OCI-LY7 (cell line): Measurements from ENCODE around the gene SEPTIN12. TPM values are rescaled to one million over a fixed set of nuclear protein-coding genes. Genes with fewer than 3 reads are reported as not detected.
A peak's percentile ranks its signal among the peaks of the same experiment; 100 is the strongest.

Experiments
- BruUV-seq: library from RNA; stranded (reverse); fragments of 400-500 nt; replicated peaks from 2 replicates; lab custom pipeline; 2021; lab: Mats Ljungman, UMichigan
- CTCF ChIA-PET: fragments of 300-600 bp; sonication (Branson Sonifier 250); formaldehyde crosslinking; loops from one replicate; lab custom pipeline; 2022; ENCODE audit warnings: antibody characterized with exemption; ENCODE audit not compliant: unreplicated experiment; lab: Charles Lee
- POLR2A ChIA-PET: fragments of 300-600 bp; sonication (Branson Sonifier 250); formaldehyde crosslinking; loops from one replicate; lab custom pipeline; 2022; ENCODE audit warnings: antibody characterized with exemption; lab: Charles Lee
- DNase-seq: peaks from one replicate; pipeline ENCODE4 v3.0.0-alpha.2; 2015; ENCODE audit warnings: low spot score
- H2AFZ ChIP-seq: fragments of 200-600 bp; sonication (generic), shearing (Covaris generic); 2 replicates; pipeline ENCODE4 v1.6.1; 2014; ENCODE audit warnings: mild to moderate bottlenecking, antibody characterized with exemption, low read length, moderate library complexity
- H3K27ac ChIP-seq: fragments of 200-600 bp; sonication (generic); 2 replicates; pipeline ENCODE4 v1.5.1; 2014; ENCODE audit warnings: mixed run types, low read depth, mild to moderate bottlenecking, moderate library complexity, low read length, inconsistent platforms; ENCODE audit not compliant: poor library complexity, severe bottlenecking
- H3K36me3 ChIP-seq: fragments of 200-600 bp; sonication (generic); 2 replicates; pipeline ENCODE4 v1.6.1; 2014; ENCODE audit warnings: mild to moderate bottlenecking, antibody characterized with exemption, low read length, moderate library complexity, mixed read lengths; ENCODE audit not compliant: insufficient read depth
- H3K4me1 ChIP-seq: fragments of 200-600 bp; sonication (generic); 2 replicates; pipeline ENCODE4 v1.5.1; 2014; ENCODE audit warnings: mild to moderate bottlenecking, low read length; ENCODE audit not compliant: insufficient read depth, poor library complexity, severe bottlenecking
- H3K4me2 ChIP-seq: fragments of 200-600 bp; sonication (generic); 2 replicates; pipeline ENCODE4 v1.6.1; 2014; ENCODE audit warnings: mild to moderate bottlenecking, low read length
- H3K4me3 ChIP-seq: fragments of 200-600 bp; sonication (generic); 2 replicates; pipeline ENCODE4 v1.5.1; 2014; ENCODE audit warnings: mild to moderate bottlenecking, low read depth, low read length; ENCODE audit not compliant: poor library complexity, severe bottlenecking
- H3K79me2 ChIP-seq: fragments of 200-600 bp; sonication (generic); 2 replicates; pipeline ENCODE4 v1.6.1; 2016; ENCODE audit warnings: low read depth, mild to moderate bottlenecking, low read length, moderate library complexity, mixed read lengths; ENCODE audit not compliant: insufficient read depth
- H3K9me2 ChIP-seq: fragments of 200-600 bp; sonication (generic); 2 replicates; pipeline ENCODE4 v1.6.1; 2016; ENCODE audit warnings: mild to moderate bottlenecking, low read length, mixed read lengths; ENCODE audit not compliant: insufficient read depth
- H3K9me3 ChIP-seq: fragments of 200-600 bp; sonication (generic); 2 replicates; pipeline ENCODE4 v1.6.1; 2014; ENCODE audit warnings: mild to moderate bottlenecking, mixed run types, low read length, mixed read lengths
- H4K20me1 ChIP-seq: fragments of 200-600 bp; sonication (generic); 2 replicates; pipeline ENCODE4 v1.6.1; 2014; ENCODE audit warnings: mild to moderate bottlenecking, antibody characterized with exemption, low read length, moderate library complexity, mixed read lengths; ENCODE audit not compliant: insufficient read depth
- CTCF ChIP-seq: fragments of 200-600 bp; sonication (generic); conservative IDR thresholded peaks from 2 replicates; pipeline ENCODE4 v1.5.1; 2014; ENCODE audit warnings: mild to moderate bottlenecking, antibody characterized with exemption, low read length, moderate library complexity, mixed read lengths
- EZH2phosphoT487 ChIP-seq: fragments of 200-600 bp; sonication (generic); IDR thresholded peaks from 2 replicates; pipeline ENCODE4 v1.6.1; 2018; ENCODE audit warnings: low read depth, borderline replicate concordance, mild to moderate bottlenecking, mixed run types, antibody characterized with exemption, low read length, moderate library complexity, mixed read lengths
- intact Hi-C: fragments of 100-400 bp; cut with micrococcal nuclease; formaldehyde crosslinking; loops from one replicate; pipeline ENCODE4 v1.10.0; 2022; ENCODE audit not compliant: unreplicated experiment
- total RNA-seq, 2 experiments: library from RNA; depleted of rRNA in 1 of 2; stranded (reverse); fragments of >200 nt in 1 of 2; shearing (Covaris generic) in 1 of 2; gene quantifications; 2 replicates each; pipeline ENCODE4 v1.2.3, GENCODE V29; 2014 to 2022

The SEPTIN12 gene
- total RNA-seq, 2 experiments from 2014 or later: not detected

GRCh38 chr16:4746991-4747574 lies 41.1 kb downstream of the SEPTIN12 start:
- Histone ChIP-seq H3K4me2 (no peak overlapping the region), H3K79me2 (no peaks in the 10 kb centered on the region), H2AFZ (no peak overlapping the region), H3K9me3 (no peaks in the 10 kb centered on the region), H3K4me3 (no peak overlapping the region), H4K20me1 (no peaks in the 10 kb centered on the region), H3K4me1 (peaks cover 15% of the 10 kb centered on the region), H3K27ac (no peak overlapping the region), H3K36me3 (peaks cover 10% of the 10 kb centered on the region; the same call in 1 of the 2 replicates), H3K9me2 (no peaks in the 10 kb centered on the region)
- intact Hi-C loops: no loop called here
- ChIA-PET CTCF (no interaction called here), POLR2A (interaction anchor here (0.8 to 1.3 kb wide), 4 partner anchors 8 to 21 kb away, joined by 3 to 7 read pairs (median 3); partner anchors contain the start of genes ANKS3 and DNAAF8)
- BruUV-seq: no TSS peak
- TF ChIP-seq EZH2phosphoT487 (no peak), CTCF (no peak)
- no peak for DNase-seq

GRCh38 chr16:4746215-4746614 lies 41.9 kb downstream of the SEPTIN12 start:
- TF ChIP-seq EZH2phosphoT487 (no peak), CTCF (no peak)
- POLR2A ChIA-PET: no interaction called here
- no peak overlapping the region for H3K4me2 ChIP-seq
- H3K36me3 ChIP-seq: peaks cover under 1% of the 10 kb centered on the region; the same call in 1 of the 2 replicates
- DNase-seq: no peak
- CTCF ChIA-PET: no interaction called here
- no peaks in the 10 kb centered on the region for H4K20me1 ChIP-seq
- peaks cover 15% of the 10 kb centered on the region for H3K4me1 ChIP-seq
- intact Hi-C loops: no loop called here
- H3K9me2 ChIP-seq: no peaks in the 10 kb centered on the region
- no peak overlapping the region for H3K27ac ChIP-seq
- no peaks in the 10 kb centered on the region for H3K79me2 ChIP-seq
- no peak overlapping the region for H3K4me3 ChIP-seq
- BruUV-seq: no TSS peak
- H2AFZ ChIP-seq: no peak overlapping the region
- H3K9me3 ChIP-seq: no peaks in the 10 kb centered on the region

- no peak for DNase-seq
- Histone ChIP-seq H3K9me3 (no peaks in the 10 kb centered on the region), H3K36me3 (no peaks in the 10 kb centered on the region), H3K27ac (no peak overlapping the region), H3K9me2 (no peaks in the 10 kb centered on the region), H3K4me3 (no peak overlapping the region), H2AFZ (0 out of 2 replicates have a peak overlapping the region, but pooled peaks have one; percentile 22), H4K20me1 (no peaks in the 10 kb centered on the region), H3K4me2 (no peak overlapping the region), H3K4me1 (peaks cover 15% of the 10 kb centered on the region), H3K79me2 (no peaks in the 10 kb centered on the region)
- ChIA-PET CTCF (no interaction called here), POLR2A (interaction anchor here (0.7 kb wide), 1 partner anchor 1955 kb away, joined by 3 read pairs; no protein-coding TSS in a partner anchor)
- intact Hi-C loops: no loop called here
- no peak for TF ChIP-seq CTCF
- TF ChIP-seq EZH2phosphoT487: no peak
- no TSS peak for BruUV-seq
Measured at GRCh38 chr16:4745274-4745569, 42.9 kb downstream of the SEPTIN12 start.
